ENCODE measurements around the gene PCDH9.

Gene PCDH9

DNA sequence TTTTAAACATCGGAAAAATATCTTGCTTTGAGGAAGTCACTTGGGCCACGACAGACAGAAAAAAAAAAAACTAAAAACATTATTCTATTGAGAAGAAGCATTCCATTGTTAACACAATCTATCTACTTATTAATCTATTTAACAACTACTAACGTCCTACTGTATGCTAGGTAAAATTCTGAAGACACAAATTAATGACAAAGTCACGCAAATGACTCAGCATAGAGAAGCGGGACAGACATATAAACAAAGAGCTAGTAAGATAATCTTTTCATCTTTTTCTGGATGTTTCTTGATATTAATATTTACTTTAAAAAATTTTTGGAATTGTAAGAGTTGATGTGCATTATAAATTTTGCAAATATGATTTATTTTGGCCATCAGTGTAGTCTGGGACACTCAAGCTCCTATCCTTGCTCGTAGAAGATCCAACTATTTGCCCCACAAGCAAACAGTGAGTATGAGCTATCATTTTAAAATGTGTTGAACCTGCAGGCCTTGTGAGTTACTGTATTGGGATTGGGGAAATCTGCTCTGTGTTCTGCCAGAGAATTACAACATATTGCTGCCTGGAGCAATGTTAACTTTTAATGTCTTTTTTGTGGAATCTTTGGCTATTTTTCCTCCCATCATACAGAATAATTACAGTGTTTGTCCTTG is 109.1 kb downstream of the PCDH9 start:
- TF ChIP-seq, protein P1, sequence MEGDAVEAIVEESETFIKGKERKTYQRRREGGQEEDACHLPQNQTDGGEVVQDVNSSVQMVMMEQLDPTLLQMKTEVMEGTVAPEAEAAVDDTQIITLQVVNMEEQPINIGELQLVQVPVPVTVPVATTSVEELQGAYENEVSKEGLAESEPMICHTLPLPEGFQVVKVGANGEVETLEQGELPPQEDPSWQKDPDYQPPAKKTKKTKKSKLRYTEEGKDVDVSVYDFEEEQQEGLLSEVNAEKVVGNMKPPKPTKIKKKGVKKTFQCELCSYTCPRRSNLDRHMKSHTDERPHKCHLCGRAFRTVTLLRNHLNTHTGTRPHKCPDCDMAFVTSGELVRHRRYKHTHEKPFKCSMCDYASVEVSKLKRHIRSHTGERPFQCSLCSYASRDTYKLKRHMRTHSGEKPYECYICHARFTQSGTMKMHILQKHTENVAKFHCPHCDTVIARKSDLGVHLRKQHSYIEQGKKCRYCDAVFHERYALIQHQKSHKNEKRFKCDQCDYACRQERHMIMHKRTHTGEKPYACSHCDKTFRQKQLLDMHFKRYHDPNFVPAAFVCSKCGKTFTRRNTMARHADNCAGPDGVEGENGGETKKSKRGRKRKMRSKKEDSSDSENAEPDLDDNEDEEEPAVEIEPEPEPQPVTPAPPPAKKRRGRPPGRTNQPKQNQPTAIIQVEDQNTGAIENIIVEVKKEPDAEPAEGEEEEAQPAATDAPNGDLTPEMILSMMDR (IDR thresholded peaks at IDR 0.05; ENCODE audit: low read depth, low read length, missing control alignments), result no peak
- no peak for DNase-seq
- Histone ChIP-seq H3K36me3 (replicated peaks) (no peaks in the 10 kb centered on the region), H3K4me3 (ENCODE audit: low read depth, low read length) (no peak overlapping the region), H3K27ac (no peak overlapping the region), H3K27me3 (replicated peaks) (no peaks in the 10 kb centered on the region)
- in situ Hi-C loops (cut with HindIII; ENCODE audit: low pct_ligation_motif_present, low sequenced_read_pairs), result no loop called here

DNA sequence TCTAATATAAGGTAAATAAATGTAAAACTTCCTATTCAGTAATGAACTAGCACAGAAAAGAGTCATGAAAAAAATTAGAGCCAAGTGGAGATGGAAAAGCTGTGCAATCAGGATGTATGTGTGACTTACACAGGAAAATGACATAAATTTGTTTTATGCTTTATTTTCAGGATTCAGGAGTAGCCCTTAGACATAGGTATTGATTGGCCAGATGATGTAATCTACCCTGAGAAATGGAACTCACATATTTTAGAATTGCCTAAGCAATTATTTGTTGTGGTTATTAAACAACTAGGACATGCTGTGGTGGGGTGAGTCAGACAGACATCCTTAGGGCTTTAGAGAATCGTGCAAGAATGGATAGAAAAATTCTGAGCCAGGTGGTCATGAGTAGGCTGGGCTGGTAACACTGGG is 110.6 kb downstream of the PCDH9 start:
- in situ Hi-C loops (cut with HindIII; ENCODE audit: low pct_ligation_motif_present, low sequenced_read_pairs), result no loop called here
- no peak overlapping the region for H3K4me3 ChIP-seq (ENCODE audit: low read depth, low read length)
- peak overlapping the region; percentile 5 for H3K27ac ChIP-seq
- peak; percentile 93 for DNase-seq
- TF ChIP-seq, protein P1 (IDR thresholded peaks at IDR 0.05; ENCODE audit: low read depth, low read length, missing control alignments), result no peak
- H3K27me3 ChIP-seq (replicated peaks), result no peaks in the 10 kb centered on the region
- H3K36me3 ChIP-seq (replicated peaks), result no peaks in the 10 kb centered on the region

DNA sequence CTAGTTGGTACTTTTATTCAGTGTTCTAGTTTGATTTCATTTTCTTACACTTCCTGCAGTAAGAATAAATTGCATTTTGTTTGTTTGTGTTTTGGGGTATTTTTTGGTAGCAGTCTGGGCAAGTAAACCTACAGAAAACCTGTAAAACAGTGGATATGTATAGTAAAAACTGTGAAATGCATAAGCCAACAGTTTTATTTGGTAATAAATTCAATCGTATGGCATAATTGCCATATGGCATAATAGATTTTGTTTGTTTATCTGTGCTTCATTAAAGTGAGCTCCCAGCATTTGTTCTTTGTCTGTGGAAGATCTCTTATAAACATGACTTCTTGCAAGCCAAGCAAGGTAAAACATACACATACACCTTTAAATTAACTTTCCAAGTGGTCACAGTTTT is 111.9 kb downstream of the PCDH9 start:
- no peaks in the 10 kb centered on the region for H3K27me3 ChIP-seq (replicated peaks)
- no peak overlapping the region for H3K4me3 ChIP-seq (ENCODE audit: low read depth, low read length)
- H3K27ac ChIP-seq, result no peak overlapping the region
- DNase-seq, result no peak
- in situ Hi-C loops (cut with HindIII; ENCODE audit: low pct_ligation_motif_present, low sequenced_read_pairs), result no loop called here
- no peaks in the 10 kb centered on the region for H3K36me3 ChIP-seq (replicated peaks)
- TF ChIP-seq, protein P1 (IDR thresholded peaks at IDR 0.05; ENCODE audit: low read depth, low read length, missing control alignments), result no peak

DNA sequence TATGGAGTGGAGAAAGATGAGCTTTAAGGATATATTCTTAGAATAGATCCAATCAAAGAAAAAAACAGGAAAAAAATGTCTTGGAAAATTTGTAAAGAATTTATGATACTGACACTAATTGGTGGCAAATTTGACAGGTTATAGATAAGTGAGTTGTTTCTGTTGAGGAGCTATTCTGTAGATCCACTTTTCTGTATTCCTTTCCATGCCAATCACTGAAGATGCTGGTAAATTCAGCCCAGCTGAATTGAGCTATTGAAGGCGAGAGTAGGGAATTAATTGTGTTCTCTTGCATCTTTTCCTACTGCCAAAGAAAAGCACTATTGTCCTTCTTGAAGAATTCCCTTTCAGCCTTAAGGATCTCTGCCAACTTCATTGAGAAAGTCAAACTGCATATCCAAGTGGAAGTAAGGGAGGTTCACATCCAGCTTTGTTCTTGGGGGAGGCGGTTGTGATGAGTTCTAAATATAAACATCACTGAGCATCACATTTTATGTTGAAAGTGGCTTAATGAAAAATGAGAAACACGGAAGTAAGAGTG is 113.1 kb downstream of the PCDH9 start:
- H3K27ac ChIP-seq, result no peak overlapping the region
- in situ Hi-C loops (cut with HindIII; ENCODE audit: low pct_ligation_motif_present, low sequenced_read_pairs), result no loop called here
- H3K36me3 ChIP-seq (replicated peaks), result no peaks in the 10 kb centered on the region
- no peak overlapping the region for H3K4me3 ChIP-seq (ENCODE audit: low read depth, low read length)
- TF ChIP-seq, protein P1 (IDR thresholded peaks at IDR 0.05; ENCODE audit: low read depth, low read length, missing control alignments), result no peak
- H3K27me3 ChIP-seq (replicated peaks), result no peaks in the 10 kb centered on the region
- DNase-seq, result no peak

DNA sequence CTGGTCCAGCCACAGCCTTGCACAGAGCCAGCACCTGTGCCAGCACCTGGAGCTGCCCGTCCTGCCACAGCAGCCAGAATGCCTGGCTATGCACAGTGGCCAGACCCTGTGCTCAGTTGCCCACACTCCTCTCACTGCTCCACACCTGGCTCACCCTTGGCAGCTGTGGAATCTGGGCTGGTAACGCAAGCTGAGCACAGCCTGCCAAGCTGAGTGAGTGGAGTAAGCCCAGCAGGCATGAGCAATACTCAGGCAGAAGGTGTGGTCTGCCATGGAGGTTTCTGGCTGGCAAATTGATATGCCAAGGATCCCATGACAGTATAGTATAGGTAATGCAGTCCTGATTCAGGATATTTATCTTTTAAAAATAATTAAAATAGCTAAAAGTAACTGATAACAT is 122.2 kb downstream of the PCDH9 start:
- Histone ChIP-seq H3K27me3 (replicated peaks) (no peaks in the 10 kb centered on the region), H3K36me3 (replicated peaks) (no peaks in the 10 kb centered on the region), H3K27ac (no peak overlapping the region), H3K4me3 (ENCODE audit: low read depth, low read length) (no peak overlapping the region)
- TF ChIP-seq, protein P1 (IDR thresholded peaks at IDR 0.05; ENCODE audit: low read depth, low read length, missing control alignments), result no peak
- in situ Hi-C loops (cut with HindIII; ENCODE audit: low pct_ligation_motif_present, low sequenced_read_pairs), result no loop called here
- no peak for DNase-seq

Measured in brain microvascular endothelial cell (primary cell).